Heart left ventricle (tissue), 13 donors: ENCODE results near the gene SLC8A3.

ENCODE experiments used
- CTCF ChIP-seq, 12 donors: fragments of 200-600 bp; sonication (generic) in 4 of 12; IDR thresholded peaks; one replicate each; pipeline versions ENCODE4 v1.5.0 to v1.8.0; 2018 to 2022; ENCODE audit warnings: antibody characterized with exemption in 12 of 12, mild to moderate bottlenecking in 5 of 12
- POLR2A ChIP-seq, 2 donors: fragments of 450-650 bp; IDR thresholded peaks; one replicate each; pipeline ENCODE4 v1.6.1; 2017; ENCODE audit warnings: antibody characterized with exemption in 2 of 2, mild to moderate bottlenecking in 2 of 2, moderate library complexity in 2 of 2
- donor health status: ischemic (EF 13 %, LVEDD 7.1; RV severe dilation, severe dysfunction).
- donor health status: DM: no; HTN: yes; CAD: no.
- donor health status: DM: no; HTN: no; CAD: no.
- donor health status: ischemic (EF 25% LVEDD 6.9; RV normal size, moderate dysfunction).
- donor health status: ischemic (EF 25% LVEDD 5.7; RV mildly dilated, moderate dysfunction).
- donor health status: ischemic (EF 35%, LVEDD 5.7; RV mildly dilated, moderate dysfunction).
- donor health status: nonischemic (EF 11% LVEDD 7.7; RV severe dilation, severe dysfunction).
- donor health status: DM: yes; HTN: yes; CAD: no.
- donor health status: PGD.
- donor health status: ischemic (EF 29% LVEDD 5.4; RV normal size, mild dysfunction).
- donor health status: nonischemic (EF 23%, LVEDD 6.1; RV moderate dilation, normal function).

GRCh38 chr14:70082394-70082793, 106.4 kb downstream of the SLC8A3 start:
- no peak for TF ChIP-seq POLR2A (IDR thresholded peaks at IDR 0.05)
- no peak for TF ChIP-seq CTCF (IDR thresholded peaks at IDR 0.05)
